ENCODE results near the gene PARD3B. TPM values are rescaled to one million over a fixed set of nuclear protein-coding genes. Genes with fewer than 3 reads are reported as not detected.

PARD3B gene
- total RNA-seq, 1 experiment from 2014 or later: 6.4 TPM

- no peak overlapping the region for H2AK5ac ChIP-seq (ENCODE audit: insufficient read length, low read length)
- no peak overlapping the region for H3K9ac ChIP-seq (ENCODE audit: extremely low read depth, insufficient read length, low read length)
- Mint-ChIP-seq H3K27ac (no peak overlapping the region), H3K4me1 (no peaks in the 10 kb centered on the region; a peak in 2 of 4 replicates), H3K27me3 (ENCODE audit: low read depth) (no peaks in the 10 kb centered on the region; the same call in 1 of the 2 replicates), H3K9me3 (no peaks in the 10 kb centered on the region), H3K4me3 (no peak overlapping the region), H3K36me3 (ENCODE audit: insufficient read depth in 1 of 3, low read depth in 3 of 3) (no peaks in the 10 kb centered on the region)
- no peak overlapping the region for H3K4me2 ChIP-seq (ENCODE audit: insufficient read depth, insufficient read length, low read length)
- no peak for TF ChIP-seq CTCF (conservative IDR thresholded peaks at IDR 0.05)
- no peak overlapping the region for H3K14ac ChIP-seq (ENCODE audit: insufficient read depth, low read length)
- H3K79me1 ChIP-seq (ENCODE audit: insufficient read depth, low read depth, low read length, poor library complexity, severe bottlenecking): no peaks in the 10 kb centered on the region
- H4K8ac ChIP-seq (replicated peaks; ENCODE audit: insufficient read length, low read depth, low read length): no peak overlapping the region
- no peaks in the 10 kb centered on the region for H3K79me2 ChIP-seq (ENCODE audit: insufficient read depth, low read length)
- no peaks in the 10 kb centered on the region for H4K20me1 ChIP-seq (ENCODE audit: control insufficient read depth, insufficient read depth, insufficient read length)
- no peak overlapping the region for H4K5ac ChIP-seq (ENCODE audit: insufficient read length, low read depth, low read length)
- H2BK12ac ChIP-seq (ENCODE audit: insufficient read length, low read depth, low read length): no peak overlapping the region
- H3K27ac ChIP-seq (ENCODE audit: insufficient read length, low read depth, low read length): no peak overlapping the region
- no peak overlapping the region for H3K56ac ChIP-seq (ENCODE audit: insufficient read length, low read depth, low read length)
- no peaks in the 10 kb centered on the region for H3K9me3 ChIP-seq (ENCODE audit: control insufficient read depth, low read depth, low read length)
- no peak overlapping the region for H2AFZ ChIP-seq (ENCODE audit: low read length)
- no peak overlapping the region for H4K91ac ChIP-seq (ENCODE audit: insufficient read length, low read depth, low read length)
- H3K23me2 ChIP-seq (ENCODE audit: insufficient read length, low read depth, low read length, poor library complexity, severe bottlenecking): no peaks in the 10 kb centered on the region
- H3K4me1 ChIP-seq (ENCODE audit: insufficient read depth, low read length): no peaks in the 10 kb centered on the region; the same call in 1 of the 2 replicates
- no peak overlapping the region for H2BK20ac ChIP-seq (ENCODE audit: low read depth, low read length, poor library complexity, severe bottlenecking)
- no CpG with 5 or more reads among the region's 11 CpGs for WGBS (ENCODE audit: extremely low coverage, insufficient read length, low lambda C conversion rate)
- no peak overlapping the region for H2BK15ac ChIP-seq (ENCODE audit: low read depth, low read length)
- no peak overlapping the region for H3K18ac ChIP-seq (ENCODE audit: insufficient read length, low read depth, low read length)
- H3K23ac ChIP-seq (ENCODE audit: insufficient read length, low read depth, low read length): no peak overlapping the region
- H2BK5ac ChIP-seq (ENCODE audit: insufficient read length, low read length): no peak overlapping the region
- no peak overlapping the region for H2BK120ac ChIP-seq (ENCODE audit: low read depth, low read length, poor library complexity, severe bottlenecking)
- H3K4ac ChIP-seq (ENCODE audit: low read depth, low read length): no peak overlapping the region
- no peak overlapping the region for H3T11ph ChIP-seq (ENCODE audit: low read length)
- no peaks in the 10 kb centered on the region for H3K27me3 ChIP-seq (ENCODE audit: insufficient read depth, low read length)
- no peak for DNase-seq
Measured at GRCh38 chr2:204578928-204579598, 33.8 kb downstream of the PARD3B start.

Data from H9 (cell line).